Measurements from ENCODE around the gene C17orf114.
A peak's percentile ranks its signal among the peaks of the same experiment; 100 is the strongest.

Gene C17orf114

GRCh38 chr17:4795168-4795567, 7.0 kb downstream of the C17orf114 start:
- peaks cover 19% of the 10 kb centered on the region for H3K79me2 ChIP-seq (ENCODE audit: insufficient read depth, low read length)
- no peak for DNase-seq (ENCODE audit: low spot score)
- ChIA-PET POLR2A (no interaction called here), CTCF (ENCODE audit: low intra/inter-chr PET ratio, low total read pairs) (no interaction called here)
- no peak for FAIRE-seq
- H3K27ac ChIP-seq (ENCODE audit: extremely low read length, insufficient read depth, low read length) = peak overlapping the region; percentile 58
- ATAC-seq = no peak
- no peaks in the 10 kb centered on the region for H3K9me3 ChIP-seq (ENCODE audit: low read length)
- intact Hi-C loops (cut with micrococcal nuclease; ENCODE audit: unreplicated experiment) (no loop called here), in situ Hi-C loops (cut with HindIII; ENCODE audit: extremely low pct_ligation_motif_present, low pct_unique_long_range_greater_than_20kb) (no loop called here)
- H3K36me3 ChIP-seq (replicated peaks in 1 of 2; ENCODE audit: control insufficient read depth in 1 of 2, insufficient read depth in 2 of 2, low read length in 2 of 2) = peaks cover 8 to 17% of the 10 kb centered on the region in 2 experiments
- H2AFZ ChIP-seq (ENCODE audit: low read length) = peak overlapping the region; percentile 77
- H3K4me1 ChIP-seq (ENCODE audit: insufficient read depth, low read length) = peaks cover 26% of the 10 kb centered on the region
- TF ChIP-seq RCOR2 (CRISPR knock-in tag; IDR thresholded peaks at IDR 0.05) (no peak), ESRRA (CRISPR knock-in tag; IDR thresholded peaks at IDR 0.05; ENCODE audit: low read depth) (no peak), THRA (CRISPR knock-in tag; IDR thresholded peaks at IDR 0.05; ENCODE audit: borderline replicate concordance) (no peak), NFE2L1 (CRISPR knock-in tag; IDR thresholded peaks at IDR 0.05; ENCODE audit: borderline replicate concordance) (no peak), DR1 (CRISPR knock-in tag; IDR thresholded peaks at IDR 0.05) (no peak), CBX1 (IDR thresholded peaks at IDR 0.05; ENCODE audit: low read depth) (no peak)
- H3K27me3 ChIP-seq (ENCODE audit: control insufficient read depth in 1 of 2, insufficient read depth in 2 of 2, low read length in 2 of 2) = no peaks in the 10 kb centered on the region; a peak in 1 of 5 replicates
- no TSS peak for BruUV-seq (replicated peaks)
- H4K20me1 ChIP-seq (ENCODE audit: insufficient read depth, low read length) = no peaks in the 10 kb centered on the region
- no peak overlapping the region for H3K4me3 ChIP-seq (replicated peaks in 1 of 3; ENCODE audit: insufficient read depth in 1 of 3, low read depth in 2 of 3, low read length in 3 of 3)
- H3K4me2 ChIP-seq (ENCODE audit: low read depth, low read length) = peak overlapping the region; percentile 81; the same call in 1 of the 2 replicates
- H3K9ac ChIP-seq (ENCODE audit: insufficient read depth, low read depth, low read length) = no peak overlapping the region
- 95% methylated on average over 1 of the region's 1 CpG for whole genome bisulfite sequencing (ENCODE audit: low lambda C conversion rate)

- no peak overlapping the region for H2AFZ ChIP-seq (ENCODE audit: low read length)
- in situ Hi-C loops (cut with HindIII; ENCODE audit: extremely low pct_ligation_motif_present, low pct_unique_long_range_greater_than_20kb) (no loop called here), intact Hi-C loops (cut with micrococcal nuclease; ENCODE audit: unreplicated experiment) (no loop called here)
- BruUV-seq (replicated peaks) = no TSS peak
- peak overlapping the region; percentile 96 for H3K27ac ChIP-seq (ENCODE audit: extremely low read length, insufficient read depth, low read length)
- H3K27me3 ChIP-seq (ENCODE audit: control insufficient read depth in 1 of 2, insufficient read depth in 2 of 2, low read length in 2 of 2) = no peaks in the 10 kb centered on the region; a peak in 1 of 5 replicates
- H3K4me1 ChIP-seq (ENCODE audit: insufficient read depth, low read length) = peaks cover 34% of the 10 kb centered on the region
- ChIA-PET POLR2A (interaction anchor here (0.5 to 6.4 kb wide), 19 partner anchors 10 to 149 kb away, joined by 3 to 317 read pairs (median 8); partner anchors contain the start of genes ARRB2, CXCL16, MED11 and MINK1), CTCF (ENCODE audit: low intra/inter-chr PET ratio, low total read pairs) (interaction anchor here (1.8 to 4.1 kb wide), 4 partner anchors 58 to 98 kb away, joined by 8 to 51 read pairs (median 10); partner anchors contain the start of genes ARRB2 and MED11)
- H3K4me2 ChIP-seq (ENCODE audit: low read depth, low read length) = peak overlapping the region; percentile 96
- H3K79me2 ChIP-seq (ENCODE audit: insufficient read depth, low read length) = peaks cover 15% of the 10 kb centered on the region
- DNase-seq (ENCODE audit: low spot score) = no peak
- no peak for FAIRE-seq
- H3K4me3 ChIP-seq (replicated peaks in 1 of 3; ENCODE audit: insufficient read depth in 1 of 3, low read depth in 2 of 3, low read length in 3 of 3) = peak overlapping the region in 2 of 3 experiments; percentile 91 to 94; a peak in 4 of 6 replicates
- WGBS (ENCODE audit: low lambda C conversion rate) = 82% methylated on average over 7 of the region's 7 CpGs
- 0 out of 2 replicates have a peak, but pooled peaks have one; percentile 31 for TF ChIP-seq ZNF317 (CRISPR knock-in tag; IDR thresholded peaks at IDR 0.05)
- TF ChIP-seq ELF3 (CRISPR knock-in tag; IDR thresholded peaks at IDR 0.05) = no peak
- peak in 1 of 2 experiments; percentile 37; a peak in 1 of 4 replicates for TF ChIP-seq POLR2A (IDR thresholded peaks at IDR 0.05; ENCODE audit: insufficient read depth in 1 of 2, low read depth in 2 of 2, low read length in 2 of 2)
- peak; percentile 83; the same call in 1 of the 2 replicates for TF ChIP-seq ZC3H4 (CRISPR knock-in tag; IDR thresholded peaks at IDR 0.05; ENCODE audit: borderline replicate concordance)
- TF ChIP-seq JUNB (CRISPR knock-in tag; IDR thresholded peaks at IDR 0.05; ENCODE audit: borderline replicate concordance) = no peak
- TF ChIP-seq SOX6 (IDR thresholded peaks at IDR 0.05) = no peak
- TF ChIP-seq SOX6 (CRISPR knock-in tag; IDR thresholded peaks at IDR 0.05) = peak; percentile 40
- H3K36me3 ChIP-seq (replicated peaks in 1 of 2; ENCODE audit: control insufficient read depth in 1 of 2, insufficient read depth in 2 of 2, low read length in 2 of 2) = no peaks in the 10 kb centered on the region; a peak in 2 of 5 replicates
- H3K9ac ChIP-seq (ENCODE audit: insufficient read depth, low read depth, low read length) = peak overlapping the region; percentile 97
- H4K20me1 ChIP-seq (ENCODE audit: insufficient read depth, low read length) = no peaks in the 10 kb centered on the region
- no peaks in the 10 kb centered on the region for H3K9me3 ChIP-seq (ENCODE audit: low read length)
- no peak for ATAC-seq
Measured at GRCh38 chr17:4790705-4791088, 11.4 kb downstream of the C17orf114 start.
